Panc1 (cell line): ENCODE data around the gene DNAH12.

Experiments used
- POLR2AphosphoS5 ChIP-seq: IDR thresholded peaks from 2 replicates; pipeline ENCODE4 v1.6.1; 2012; ENCODE audit warnings: mild to moderate bottlenecking, low read depth, low read length, moderate library complexity
- SIN3A ChIP-seq: IDR thresholded peaks from 2 replicates; pipeline ENCODE4 v1.6.1; 2012; ENCODE audit warnings: low read depth, mild to moderate bottlenecking, low read length, moderate library complexity, borderline replicate concordance; ENCODE audit not compliant: insufficient read depth
- TCF7L2 ChIP-seq: IDR thresholded peaks from 2 replicates; pipeline ENCODE4 v1.6.1; 2011; ENCODE audit warnings: mild to moderate bottlenecking, low read depth, low read length, inconsistent platforms
- TF ChIP-seq, protein P1 (sequence below): fragments of 450-650 bp; IDR thresholded peaks from 2 replicates; pipeline ENCODE4 v1.5.1; 2017; ENCODE audit warnings: mild to moderate bottlenecking
- TF ChIP-seq, protein P2 (sequence below), 2 experiments: IDR thresholded peaks; 2 replicates each; pipeline ENCODE4 v1.6.1; 2011 to 2012; ENCODE audit warnings: low read depth in 2 of 2, control low read depth in 1 of 2, low read length in 1 of 2, mild to moderate bottlenecking in 1 of 2, moderate library complexity in 1 of 2; ENCODE audit not compliant: insufficient read depth in 1 of 2

- TF ChIP-seq, protein P1, sequence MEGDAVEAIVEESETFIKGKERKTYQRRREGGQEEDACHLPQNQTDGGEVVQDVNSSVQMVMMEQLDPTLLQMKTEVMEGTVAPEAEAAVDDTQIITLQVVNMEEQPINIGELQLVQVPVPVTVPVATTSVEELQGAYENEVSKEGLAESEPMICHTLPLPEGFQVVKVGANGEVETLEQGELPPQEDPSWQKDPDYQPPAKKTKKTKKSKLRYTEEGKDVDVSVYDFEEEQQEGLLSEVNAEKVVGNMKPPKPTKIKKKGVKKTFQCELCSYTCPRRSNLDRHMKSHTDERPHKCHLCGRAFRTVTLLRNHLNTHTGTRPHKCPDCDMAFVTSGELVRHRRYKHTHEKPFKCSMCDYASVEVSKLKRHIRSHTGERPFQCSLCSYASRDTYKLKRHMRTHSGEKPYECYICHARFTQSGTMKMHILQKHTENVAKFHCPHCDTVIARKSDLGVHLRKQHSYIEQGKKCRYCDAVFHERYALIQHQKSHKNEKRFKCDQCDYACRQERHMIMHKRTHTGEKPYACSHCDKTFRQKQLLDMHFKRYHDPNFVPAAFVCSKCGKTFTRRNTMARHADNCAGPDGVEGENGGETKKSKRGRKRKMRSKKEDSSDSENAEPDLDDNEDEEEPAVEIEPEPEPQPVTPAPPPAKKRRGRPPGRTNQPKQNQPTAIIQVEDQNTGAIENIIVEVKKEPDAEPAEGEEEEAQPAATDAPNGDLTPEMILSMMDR = no peak
- TF ChIP-seq, protein P2, sequence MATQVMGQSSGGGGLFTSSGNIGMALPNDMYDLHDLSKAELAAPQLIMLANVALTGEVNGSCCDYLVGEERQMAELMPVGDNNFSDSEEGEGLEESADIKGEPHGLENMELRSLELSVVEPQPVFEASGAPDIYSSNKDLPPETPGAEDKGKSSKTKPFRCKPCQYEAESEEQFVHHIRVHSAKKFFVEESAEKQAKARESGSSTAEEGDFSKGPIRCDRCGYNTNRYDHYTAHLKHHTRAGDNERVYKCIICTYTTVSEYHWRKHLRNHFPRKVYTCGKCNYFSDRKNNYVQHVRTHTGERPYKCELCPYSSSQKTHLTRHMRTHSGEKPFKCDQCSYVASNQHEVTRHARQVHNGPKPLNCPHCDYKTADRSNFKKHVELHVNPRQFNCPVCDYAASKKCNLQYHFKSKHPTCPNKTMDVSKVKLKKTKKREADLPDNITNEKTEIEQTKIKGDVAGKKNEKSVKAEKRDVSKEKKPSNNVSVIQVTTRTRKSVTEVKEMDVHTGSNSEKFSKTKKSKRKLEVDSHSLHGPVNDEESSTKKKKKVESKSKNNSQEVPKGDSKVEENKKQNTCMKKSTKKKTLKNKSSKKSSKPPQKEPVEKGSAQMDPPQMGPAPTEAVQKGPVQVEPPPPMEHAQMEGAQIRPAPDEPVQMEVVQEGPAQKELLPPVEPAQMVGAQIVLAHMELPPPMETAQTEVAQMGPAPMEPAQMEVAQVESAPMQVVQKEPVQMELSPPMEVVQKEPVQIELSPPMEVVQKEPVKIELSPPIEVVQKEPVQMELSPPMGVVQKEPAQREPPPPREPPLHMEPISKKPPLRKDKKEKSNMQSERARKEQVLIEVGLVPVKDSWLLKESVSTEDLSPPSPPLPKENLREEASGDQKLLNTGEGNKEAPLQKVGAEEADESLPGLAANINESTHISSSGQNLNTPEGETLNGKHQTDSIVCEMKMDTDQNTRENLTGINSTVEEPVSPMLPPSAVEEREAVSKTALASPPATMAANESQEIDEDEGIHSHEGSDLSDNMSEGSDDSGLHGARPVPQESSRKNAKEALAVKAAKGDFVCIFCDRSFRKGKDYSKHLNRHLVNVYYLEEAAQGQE (IDR thresholded peaks at IDR 0.05; ENCODE audit: insufficient read depth in 1 of 2, low read depth in 2 of 2, low read length in 1 of 2) = no peak
- TF ChIP-seq POLR2AphosphoS5 (no peak), SIN3A (no peak), TCF7L2 (no peak)
Observed at GRCh38 chr3:57538465-57538864, 5.7 kb downstream of the DNAH12 start.
